Ishikawa (cell line): ENCODE results near the gene LCA5L.
A peak's percentile ranks its signal among the peaks of the same experiment; 100 is the strongest.

Experiments used
- CEBPB ChIP-seq: IDR thresholded peaks from 2 replicates; pipeline ENCODE4 v1.6.1; 2012
- CREB1 ChIP-seq: IDR thresholded peaks from 2 replicates; pipeline ENCODE4 v1.6.1; 2012; ENCODE audit warnings: low read depth
- EGR1 ChIP-seq: IDR thresholded peaks from 2 replicates; pipeline ENCODE4 v1.6.1; 2012
- EP300 ChIP-seq: IDR thresholded peaks from 2 replicates; pipeline ENCODE4 v1.6.1; 2012; ENCODE audit warnings: borderline replicate concordance
- FOXM1 ChIP-seq: IDR thresholded peaks from 2 replicates; pipeline ENCODE4 v1.6.1; 2012; ENCODE audit warnings: low read depth, borderline replicate concordance
- NFIC ChIP-seq: IDR thresholded peaks from 2 replicates; pipeline ENCODE4 v1.6.1; 2012
- RAD21 ChIP-seq: IDR thresholded peaks from 2 replicates; pipeline ENCODE4 v1.6.1; 2012; ENCODE audit warnings: low read depth
- TAF1 ChIP-seq: IDR thresholded peaks from 2 replicates; pipeline ENCODE4 v1.6.1; 2012; ENCODE audit warnings: low read depth, mild to moderate bottlenecking
- TCF12 ChIP-seq: IDR thresholded peaks from 2 replicates; pipeline ENCODE4 v1.6.1; 2012; ENCODE audit warnings: low read depth
- TEAD4 ChIP-seq: IDR thresholded peaks from 2 replicates; pipeline ENCODE4 v1.6.1; 2012
- YY1 ChIP-seq: IDR thresholded peaks from 2 replicates; pipeline ENCODE4 v1.6.1; 2012; ENCODE audit warnings: low read depth
- ZBTB7A ChIP-seq: IDR thresholded peaks from 2 replicates; pipeline ENCODE4 v1.6.1; 2012; ENCODE audit warnings: low read depth
- TF ChIP-seq, protein P1 (sequence below): IDR thresholded peaks from 2 replicates; pipeline ENCODE4 v1.6.1; 2012
- TF ChIP-seq, protein P2 (sequence below): IDR thresholded peaks from 2 replicates; pipeline ENCODE4 v1.6.1; 2012
- TF ChIP-seq, protein P3 (sequence below): IDR thresholded peaks from 2 replicates; pipeline ENCODE4 v1.6.1; 2012; ENCODE audit warnings: low read depth, mild to moderate bottlenecking

Gene LCA5L

DNA sequence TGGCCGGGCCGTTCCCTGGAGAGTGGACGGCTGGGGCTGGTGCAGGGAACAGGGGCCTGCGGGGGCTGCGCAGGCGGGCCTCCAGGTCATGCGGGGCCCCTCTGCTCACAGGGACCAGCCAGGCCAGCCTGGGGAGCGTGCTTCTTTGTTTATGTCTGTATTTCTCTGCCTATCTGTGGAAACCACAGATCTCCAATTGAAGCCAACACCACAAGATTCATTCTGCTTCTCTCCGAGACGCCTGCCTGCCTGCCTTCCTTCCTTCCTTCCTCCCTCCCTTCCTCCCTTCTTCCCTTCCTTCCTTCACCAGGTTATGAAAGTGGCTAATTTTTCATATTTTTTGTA is 56.8 kb downstream of the LCA5L start:
- TF ChIP-seq TAF1 (no peak), EP300 (no peak)

DNA sequence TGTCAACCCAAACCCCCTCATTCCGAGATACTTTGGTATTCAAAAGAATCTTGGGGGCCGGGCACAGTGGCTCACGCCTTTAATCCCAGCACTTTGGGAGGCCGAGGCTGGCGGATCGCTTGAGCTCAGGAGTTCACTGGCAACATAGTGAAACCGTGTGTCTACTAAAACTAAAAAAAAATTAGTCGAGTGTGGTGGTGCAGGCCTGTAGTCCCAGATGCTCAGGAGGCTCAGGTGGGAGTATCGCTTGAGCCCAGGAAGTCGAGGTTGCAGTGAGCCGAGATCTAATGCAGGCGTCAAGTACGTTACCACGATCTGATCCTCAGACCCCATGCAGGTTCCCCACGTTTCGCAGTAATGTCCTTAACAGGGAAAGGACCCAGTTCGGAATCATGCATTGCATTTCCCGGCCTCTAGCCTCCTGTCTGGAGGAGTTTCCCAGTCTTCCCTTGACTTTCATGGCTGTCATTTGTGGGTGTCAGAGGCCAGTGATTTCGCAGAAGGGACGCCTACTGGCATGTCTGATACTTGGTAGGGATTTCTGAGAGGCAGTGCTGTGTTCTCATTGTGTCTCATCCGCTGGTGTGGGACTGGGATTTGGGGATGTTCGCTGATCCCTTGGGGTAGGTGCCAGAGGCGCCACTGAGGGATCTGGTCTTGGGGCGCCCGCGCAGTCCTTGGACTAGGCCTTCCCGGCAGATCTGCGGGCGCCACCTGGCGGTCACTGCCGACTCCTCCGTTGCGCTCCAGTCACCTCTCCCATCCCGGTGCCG is 57.4 kb downstream of the LCA5L start:
- no peak for TF ChIP-seq YY1
- 0 out of 2 replicates have a peak, but pooled peaks have one; percentile 7 for TF ChIP-seq TCF12
- TF ChIP-seq, protein P1, sequence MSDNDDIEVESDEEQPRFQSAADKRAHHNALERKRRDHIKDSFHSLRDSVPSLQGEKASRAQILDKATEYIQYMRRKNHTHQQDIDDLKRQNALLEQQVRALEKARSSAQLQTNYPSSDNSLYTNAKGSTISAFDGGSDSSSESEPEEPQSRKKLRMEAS, result peak; percentile 40
- no peak for TF ChIP-seq CEBPB
- TF ChIP-seq NFIC, result no peak
- TF ChIP-seq, protein P2, sequence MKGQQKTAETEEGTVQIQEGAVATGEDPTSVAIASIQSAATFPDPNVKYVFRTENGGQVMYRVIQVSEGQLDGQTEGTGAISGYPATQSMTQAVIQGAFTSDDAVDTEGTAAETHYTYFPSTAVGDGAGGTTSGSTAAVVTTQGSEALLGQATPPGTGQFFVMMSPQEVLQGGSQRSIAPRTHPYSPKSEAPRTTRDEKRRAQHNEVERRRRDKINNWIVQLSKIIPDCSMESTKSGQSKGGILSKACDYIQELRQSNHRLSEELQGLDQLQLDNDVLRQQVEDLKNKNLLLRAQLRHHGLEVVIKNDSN, result no peak
- no peak for TF ChIP-seq ZBTB7A
- TF ChIP-seq RAD21, result peak; percentile 83

DNA sequence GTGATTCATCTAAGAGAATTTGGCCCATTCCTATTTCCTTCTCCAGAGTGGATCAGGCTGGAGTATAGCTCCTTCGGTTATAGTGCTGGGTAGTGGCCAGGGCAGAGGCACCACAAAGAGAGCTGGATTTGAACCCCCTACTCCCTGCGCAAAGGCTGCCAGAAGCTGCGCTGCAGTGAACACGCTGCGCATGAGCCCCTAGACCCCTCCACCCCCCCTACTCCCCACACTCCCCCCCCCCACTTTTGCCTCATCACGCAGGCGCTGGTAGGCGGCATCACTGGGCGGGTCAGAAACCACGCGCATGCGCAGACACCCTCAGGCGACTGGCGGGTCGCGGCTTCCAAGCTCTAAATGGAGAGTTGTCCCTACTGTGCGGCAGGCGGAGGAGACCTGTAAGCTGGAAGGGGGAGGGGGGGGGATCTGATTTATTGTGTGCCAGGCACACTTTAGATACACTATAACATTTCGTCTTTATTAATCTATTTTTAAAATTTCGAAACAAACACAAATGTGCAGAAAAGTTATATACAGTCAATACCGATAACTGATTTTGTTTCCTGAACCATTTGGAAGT is 58.0 kb downstream of the LCA5L start:
- TF ChIP-seq FOXM1 (no peak), ZBTB7A (peak; percentile 68; the same call in 1 of the 2 replicates), CEBPB (no peak), TCF12 (peak; percentile 16; the same call in 1 of the 2 replicates), EP300 (no peak), NFIC (no peak), TAF1 (peak; percentile 72; the same call in 1 of the 2 replicates), YY1 (0 out of 2 replicates have a peak, but pooled peaks have one; percentile 45), CREB1 (no peak), EGR1 (no peak), RAD21 (no peak), TEAD4 (no peak)
- TF ChIP-seq, protein P3, sequence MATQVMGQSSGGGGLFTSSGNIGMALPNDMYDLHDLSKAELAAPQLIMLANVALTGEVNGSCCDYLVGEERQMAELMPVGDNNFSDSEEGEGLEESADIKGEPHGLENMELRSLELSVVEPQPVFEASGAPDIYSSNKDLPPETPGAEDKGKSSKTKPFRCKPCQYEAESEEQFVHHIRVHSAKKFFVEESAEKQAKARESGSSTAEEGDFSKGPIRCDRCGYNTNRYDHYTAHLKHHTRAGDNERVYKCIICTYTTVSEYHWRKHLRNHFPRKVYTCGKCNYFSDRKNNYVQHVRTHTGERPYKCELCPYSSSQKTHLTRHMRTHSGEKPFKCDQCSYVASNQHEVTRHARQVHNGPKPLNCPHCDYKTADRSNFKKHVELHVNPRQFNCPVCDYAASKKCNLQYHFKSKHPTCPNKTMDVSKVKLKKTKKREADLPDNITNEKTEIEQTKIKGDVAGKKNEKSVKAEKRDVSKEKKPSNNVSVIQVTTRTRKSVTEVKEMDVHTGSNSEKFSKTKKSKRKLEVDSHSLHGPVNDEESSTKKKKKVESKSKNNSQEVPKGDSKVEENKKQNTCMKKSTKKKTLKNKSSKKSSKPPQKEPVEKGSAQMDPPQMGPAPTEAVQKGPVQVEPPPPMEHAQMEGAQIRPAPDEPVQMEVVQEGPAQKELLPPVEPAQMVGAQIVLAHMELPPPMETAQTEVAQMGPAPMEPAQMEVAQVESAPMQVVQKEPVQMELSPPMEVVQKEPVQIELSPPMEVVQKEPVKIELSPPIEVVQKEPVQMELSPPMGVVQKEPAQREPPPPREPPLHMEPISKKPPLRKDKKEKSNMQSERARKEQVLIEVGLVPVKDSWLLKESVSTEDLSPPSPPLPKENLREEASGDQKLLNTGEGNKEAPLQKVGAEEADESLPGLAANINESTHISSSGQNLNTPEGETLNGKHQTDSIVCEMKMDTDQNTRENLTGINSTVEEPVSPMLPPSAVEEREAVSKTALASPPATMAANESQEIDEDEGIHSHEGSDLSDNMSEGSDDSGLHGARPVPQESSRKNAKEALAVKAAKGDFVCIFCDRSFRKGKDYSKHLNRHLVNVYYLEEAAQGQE, result no peak
- TF ChIP-seq, protein P2, result no peak
- TF ChIP-seq, protein P1, result no peak

DNA sequence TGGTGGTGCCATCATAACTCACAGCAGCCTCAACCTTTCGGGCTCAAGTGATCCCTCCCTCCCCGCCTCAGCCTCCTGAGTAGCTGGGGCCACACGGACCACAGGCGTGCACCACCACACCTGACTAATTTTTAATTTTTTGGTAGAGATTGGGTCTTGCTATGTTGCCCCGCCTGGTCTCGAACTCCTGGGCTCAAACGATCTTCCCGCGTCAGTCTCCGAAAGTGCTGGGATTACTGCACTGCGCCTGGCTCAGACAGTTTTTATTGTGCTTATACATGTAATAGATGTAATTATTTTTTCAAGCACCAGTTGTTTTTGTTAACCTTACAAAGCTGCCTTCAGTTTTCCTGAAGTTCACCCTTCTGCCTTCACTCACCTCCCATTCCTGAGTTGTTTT is 58.7 kb downstream of the LCA5L start:
- TF ChIP-seq ZBTB7A, result no peak
- TF ChIP-seq, protein P1, result no peak
- TF ChIP-seq YY1, result no peak
- TF ChIP-seq NFIC, result no peak
- no peak for TF ChIP-seq FOXM1
- no peak for TF ChIP-seq EP300
- TF ChIP-seq, protein P2, result no peak
- no peak for TF ChIP-seq CEBPB
- TF ChIP-seq, protein P3, result no peak
- no peak for TF ChIP-seq EGR1
- TF ChIP-seq TCF12, result no peak

DNA sequence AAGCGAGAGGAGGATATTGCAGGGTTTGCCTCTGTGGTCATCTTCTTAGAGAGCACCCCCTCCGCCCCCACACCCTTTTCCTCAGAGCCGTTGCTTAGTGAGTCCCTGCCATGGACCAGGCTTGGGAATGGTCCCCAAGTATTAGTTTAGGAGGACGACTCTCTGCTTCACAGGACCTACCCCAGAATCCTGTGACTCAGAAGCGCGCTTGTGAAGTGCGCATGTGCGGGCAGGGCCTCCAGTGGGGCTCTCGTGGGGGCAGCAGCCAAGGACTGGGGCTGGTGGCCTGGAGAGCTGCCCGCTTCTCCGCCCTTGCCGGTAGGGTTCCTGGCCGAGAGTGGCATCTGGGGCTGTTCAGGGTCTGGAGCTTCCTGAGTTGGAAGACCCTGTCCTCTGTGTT is 59.4 kb downstream of the LCA5L start:
- TF ChIP-seq YY1 (no peak), NFIC (peak; percentile 69), TAF1 (no peak; the same call in 1 of the 2 replicates)
